Measurements from ENCODE around the gene NPM1. TPM values are rescaled to one million over a fixed set of nuclear protein-coding genes. Genes with fewer than 3 reads are reported as not detected.

NPM1 gene
- total RNA-seq, 1 experiment from 2014 or later, result 3,122 TPM

DNA sequence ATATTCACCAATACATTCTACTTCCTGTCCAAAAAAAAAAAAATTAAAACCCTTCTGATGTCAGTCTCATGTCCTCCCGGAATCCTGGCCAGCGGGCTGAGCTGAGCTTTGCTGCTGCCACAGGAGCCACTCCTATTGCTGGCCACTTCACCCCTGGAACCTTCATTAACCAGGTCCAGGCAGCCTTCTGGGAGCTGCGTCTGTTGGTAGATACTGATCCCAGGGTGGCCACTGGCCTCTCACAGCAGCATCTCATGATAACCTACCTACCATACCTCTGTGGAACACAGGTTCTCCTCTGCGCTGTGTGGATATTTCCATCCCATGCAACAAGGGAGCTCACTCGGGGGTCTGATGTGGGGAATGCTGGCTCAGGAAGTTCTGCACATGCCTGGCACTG is 21.0 kb upstream of the NPM1 start:
- no peaks in the 10 kb centered on the region for H3K9me3 ChIP-seq (ENCODE audit: control insufficient read depth, low read depth, low read length)
- H3K4me1 Mint-ChIP-seq, result 0 out of 4 replicates have a peak, but pooled peaks cover 0 to under 1% of the 10 kb centered on the region in 2 experiments
- H3K14ac ChIP-seq (ENCODE audit: insufficient read depth, low read length), result no peak overlapping the region
- no peak overlapping the region for H3K27ac Mint-ChIP-seq
- H4K91ac ChIP-seq (ENCODE audit: insufficient read length, low read depth, low read length), result no peak overlapping the region
- H3K4ac ChIP-seq (ENCODE audit: low read depth, low read length), result no peak overlapping the region
- no peak for DNase-seq
- H3K27me3 ChIP-seq (ENCODE audit: insufficient read depth, low read length), result no peaks in the 10 kb centered on the region
- no peak overlapping the region for H3K23ac ChIP-seq (ENCODE audit: insufficient read length, low read depth, low read length)
- H3K36me3 Mint-ChIP-seq (ENCODE audit: insufficient read depth in 1 of 3, low read depth in 3 of 3), result no peaks in the 10 kb centered on the region
- H3K27ac ChIP-seq (ENCODE audit: insufficient read length, low read depth, low read length), result no peak overlapping the region
- no peak overlapping the region for H3K9ac ChIP-seq (ENCODE audit: extremely low read depth, insufficient read length, low read length)
- no peaks in the 10 kb centered on the region for H3K23me2 ChIP-seq (ENCODE audit: insufficient read length, low read depth, low read length, poor library complexity, severe bottlenecking)
- no peak overlapping the region for H2BK120ac ChIP-seq (ENCODE audit: low read depth, low read length, poor library complexity, severe bottlenecking)
- no peaks in the 10 kb centered on the region for H4K20me1 ChIP-seq (ENCODE audit: control insufficient read depth, insufficient read depth, insufficient read length)
- TF ChIP-seq, protein P1, sequence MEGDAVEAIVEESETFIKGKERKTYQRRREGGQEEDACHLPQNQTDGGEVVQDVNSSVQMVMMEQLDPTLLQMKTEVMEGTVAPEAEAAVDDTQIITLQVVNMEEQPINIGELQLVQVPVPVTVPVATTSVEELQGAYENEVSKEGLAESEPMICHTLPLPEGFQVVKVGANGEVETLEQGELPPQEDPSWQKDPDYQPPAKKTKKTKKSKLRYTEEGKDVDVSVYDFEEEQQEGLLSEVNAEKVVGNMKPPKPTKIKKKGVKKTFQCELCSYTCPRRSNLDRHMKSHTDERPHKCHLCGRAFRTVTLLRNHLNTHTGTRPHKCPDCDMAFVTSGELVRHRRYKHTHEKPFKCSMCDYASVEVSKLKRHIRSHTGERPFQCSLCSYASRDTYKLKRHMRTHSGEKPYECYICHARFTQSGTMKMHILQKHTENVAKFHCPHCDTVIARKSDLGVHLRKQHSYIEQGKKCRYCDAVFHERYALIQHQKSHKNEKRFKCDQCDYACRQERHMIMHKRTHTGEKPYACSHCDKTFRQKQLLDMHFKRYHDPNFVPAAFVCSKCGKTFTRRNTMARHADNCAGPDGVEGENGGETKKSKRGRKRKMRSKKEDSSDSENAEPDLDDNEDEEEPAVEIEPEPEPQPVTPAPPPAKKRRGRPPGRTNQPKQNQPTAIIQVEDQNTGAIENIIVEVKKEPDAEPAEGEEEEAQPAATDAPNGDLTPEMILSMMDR (conservative IDR thresholded peaks at IDR 0.05), result no peak
- peaks cover 5% of the 10 kb centered on the region for H3K27me3 Mint-ChIP-seq (ENCODE audit: low read depth)
- H3K79me1 ChIP-seq (ENCODE audit: insufficient read depth, low read depth, low read length, poor library complexity, severe bottlenecking), result no peaks in the 10 kb centered on the region
- no peak overlapping the region for H2AFZ ChIP-seq (ENCODE audit: low read length)
- H3K4me1 ChIP-seq (ENCODE audit: insufficient read depth, low read length), result no peaks in the 10 kb centered on the region
- no CpG with 5 or more reads among the region's 5 CpGs for WGBS (ENCODE audit: extremely low coverage, insufficient read length, low lambda C conversion rate)
- no peak overlapping the region for H3K56ac ChIP-seq (ENCODE audit: insufficient read length, low read depth, low read length)
- H3K9me3 Mint-ChIP-seq, result no peaks in the 10 kb centered on the region
- H3K4me3 Mint-ChIP-seq, result no peak overlapping the region
- no peak overlapping the region for H2BK20ac ChIP-seq (ENCODE audit: low read depth, low read length, poor library complexity, severe bottlenecking)
- H3K18ac ChIP-seq (ENCODE audit: insufficient read length, low read depth, low read length), result no peak overlapping the region
- H4K5ac ChIP-seq (ENCODE audit: insufficient read length, low read depth, low read length), result no peak overlapping the region
- H2BK12ac ChIP-seq (ENCODE audit: insufficient read length, low read depth, low read length), result no peak overlapping the region
- no peak overlapping the region for H3K4me2 ChIP-seq (ENCODE audit: insufficient read depth, insufficient read length, low read length)
- H2AK5ac ChIP-seq (ENCODE audit: insufficient read length, low read length), result no peak overlapping the region
- H4K8ac ChIP-seq (replicated peaks; ENCODE audit: insufficient read length, low read depth, low read length), result no peak overlapping the region
- no peak overlapping the region for H3T11ph ChIP-seq (ENCODE audit: low read length)
- no peak overlapping the region for H2BK5ac ChIP-seq (ENCODE audit: insufficient read length, low read length)
- H2BK15ac ChIP-seq (ENCODE audit: low read depth, low read length), result no peak overlapping the region
- H3K79me2 ChIP-seq (ENCODE audit: insufficient read depth, low read length), result no peaks in the 10 kb centered on the region
